Stimulated activated naive CD8-positive, alpha-beta T cell treated with anti-CD3 and anti-CD28 coated beads, Interleukin-15, amount 100 ng/mL, for 72 hours (primary cell): ENCODE results near the gene EXT2.

Experiments used
- ATAC-seq: fragments of 150-1000 bp; cut with Tn5 transposase; 2 replicates; pipeline ENCODE4 v1.10.0; 2021; ENCODE audit warnings: mild to moderate bottlenecking, moderate library complexity
- DNase-seq, 2 donors: peaks; one replicate each; pipeline ENCODE4 v3.0.0; 2021 to 2022
- H3K27ac Mint-ChIP-seq, 2 donors: one replicate each; pipeline ENCODE4 v1.8.0; 2022; ENCODE audit warnings: mild to moderate bottlenecking in 2 of 2, mixed read lengths in 2 of 2, moderate library complexity in 2 of 2
- H3K27me3 Mint-ChIP-seq: one replicate; pipeline ENCODE4 v1.8.0; 2022; ENCODE audit warnings: mixed read lengths
- H3K4me1 Mint-ChIP-seq: one replicate; pipeline ENCODE4 v1.8.0; 2022; ENCODE audit warnings: mild to moderate bottlenecking, mixed read lengths
- H3K4me3 Mint-ChIP-seq, 2 donors: one replicate each; pipeline ENCODE4 v1.8.0; 2022; ENCODE audit warnings: mild to moderate bottlenecking in 2 of 2, mixed read lengths in 2 of 2, moderate library complexity in 1 of 2
- H3K9me3 Mint-ChIP-seq, 2 donors: one replicate each; pipeline ENCODE4 v1.8.0; 2022; ENCODE audit warnings: mixed read lengths in 2 of 2

EXT2 gene

DNA sequence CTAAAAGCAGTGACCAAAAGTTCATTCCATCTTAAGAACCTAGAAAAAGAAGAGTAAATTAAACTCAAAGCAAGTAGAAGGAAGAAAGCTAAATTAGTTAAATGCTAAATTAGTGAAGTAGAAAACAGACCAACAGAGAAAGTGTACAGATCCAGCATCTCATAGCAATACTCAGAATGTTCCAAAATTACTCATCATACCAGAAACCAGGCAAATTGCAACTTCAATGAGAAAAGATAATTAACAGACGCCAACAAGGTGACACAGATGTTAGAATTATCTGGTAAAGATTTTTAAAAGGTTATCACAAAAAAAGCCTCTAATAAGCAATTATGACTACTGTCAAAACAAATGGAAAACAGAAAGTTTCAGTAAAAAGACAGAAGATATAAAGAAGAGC is 117.7 kb downstream of the EXT2 start:
- Mint-ChIP-seq H3K27ac (no peak overlapping the region), H3K9me3 (peaks cover 0 to 8% of the 10 kb centered on the region in 2 donors), H3K27me3 (no peaks in the 10 kb centered on the region), H3K4me1 (no peaks in the 10 kb centered on the region), H3K4me3 (no peak overlapping the region)
- DNase-seq: no peak
- ATAC-seq: no peak

DNA sequence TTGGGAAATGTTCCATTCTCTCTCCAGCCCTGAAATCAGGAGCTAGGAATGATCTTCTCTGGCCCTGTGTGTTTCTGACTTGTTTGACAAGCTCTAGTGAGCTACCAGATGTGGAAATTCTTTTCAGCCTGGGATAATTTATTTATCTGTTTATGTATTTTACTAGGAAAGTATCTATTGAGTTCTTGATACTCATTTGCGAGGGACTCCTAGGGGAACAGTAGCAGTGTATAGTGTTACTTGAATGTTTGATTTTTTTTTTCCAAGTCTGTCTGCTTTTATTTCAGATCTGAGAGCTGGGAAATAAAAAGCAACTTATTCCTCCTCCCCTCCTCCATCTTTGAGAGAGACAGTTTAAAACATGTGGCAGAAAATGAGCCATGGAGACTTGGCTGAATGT is 122.0 kb downstream of the EXT2 start:
- ATAC-seq (no peak), DNase-seq (no peak)
- Mint-ChIP-seq H3K27ac (no peak overlapping the region), H3K27me3 (no peaks in the 10 kb centered on the region), H3K9me3 (no peaks in the 10 kb centered on the region), H3K4me3 (no peak overlapping the region), H3K4me1 (no peaks in the 10 kb centered on the region)

DNA sequence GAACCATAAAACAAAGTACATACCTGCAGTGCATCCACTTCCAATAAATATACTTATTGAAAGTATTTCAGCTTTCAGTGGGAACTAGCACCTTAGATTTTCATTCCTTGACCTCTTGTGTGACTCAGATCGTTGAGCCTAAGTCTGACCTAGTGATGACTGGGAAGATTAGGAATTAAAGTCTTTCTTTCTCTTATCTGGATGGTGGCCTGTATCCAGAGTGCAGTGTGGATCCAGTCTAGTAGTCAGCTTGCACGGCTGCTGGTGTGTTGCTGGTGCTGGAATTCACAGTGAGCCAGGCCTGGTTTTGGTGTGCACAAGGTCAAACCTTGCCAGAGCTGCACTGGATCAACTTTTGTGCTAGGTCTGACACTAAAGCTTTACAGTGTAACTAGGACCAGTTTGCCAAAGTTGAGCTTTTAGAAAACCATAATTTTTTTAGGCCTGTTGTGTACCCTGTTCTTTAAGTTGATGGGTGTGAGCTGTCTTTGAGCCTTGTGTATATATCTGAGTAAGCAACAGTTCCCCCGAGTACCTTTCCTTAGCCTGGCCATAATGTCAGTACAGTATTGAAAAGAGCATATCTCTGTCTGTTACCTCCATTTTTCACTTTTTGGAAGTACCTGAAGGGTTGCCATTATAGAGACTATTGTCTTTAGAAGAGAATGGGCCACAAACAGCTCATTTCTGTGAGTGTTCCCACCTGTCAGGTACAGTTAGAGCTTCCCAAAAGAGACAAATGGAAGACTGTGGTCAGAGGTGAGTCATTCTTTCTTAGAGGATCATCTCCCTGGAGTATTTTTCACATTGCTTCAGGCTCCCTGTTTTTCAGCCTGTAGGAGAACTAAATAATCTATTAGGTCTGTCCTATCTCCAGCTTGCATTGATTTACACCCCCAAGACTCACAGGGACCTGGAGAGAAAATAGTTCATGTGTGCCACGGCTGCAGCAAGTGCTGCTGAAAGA is 124.6 kb downstream of the EXT2 start:
- no peak for DNase-seq
- Mint-ChIP-seq H3K27me3 (no peaks in the 10 kb centered on the region), H3K9me3 (no peaks in the 10 kb centered on the region), H3K4me1 (peaks cover 3% of the 10 kb centered on the region), H3K27ac (no peak overlapping the region), H3K4me3 (no peak overlapping the region)
- no peak for ATAC-seq

DNA sequence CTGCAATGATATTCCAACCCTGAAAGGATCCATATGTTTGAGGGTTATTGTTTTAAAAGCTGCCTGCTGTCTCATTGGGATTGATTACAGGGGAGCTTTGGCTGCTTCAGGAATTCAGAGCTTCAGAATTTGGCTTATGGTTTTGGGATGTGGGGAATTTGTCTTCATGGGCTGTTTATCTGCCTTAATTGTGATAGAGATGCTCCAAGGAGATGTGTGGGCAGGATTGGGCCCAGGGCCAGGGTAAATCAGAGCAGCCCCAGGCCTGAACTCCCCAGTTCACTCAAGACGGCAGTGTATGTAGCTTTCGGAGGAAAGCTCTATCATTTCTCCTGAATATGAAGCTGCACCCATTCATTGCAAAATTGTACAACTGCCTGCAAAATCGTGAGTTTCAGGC is 126.0 kb downstream of the EXT2 start:
- Mint-ChIP-seq H3K27me3 (no peaks in the 10 kb centered on the region), H3K9me3 (no peaks in the 10 kb centered on the region), H3K4me3 (no peak overlapping the region), H3K27ac (no peak overlapping the region), H3K4me1 (peaks cover 5% of the 10 kb centered on the region)
- no peak for DNase-seq
- ATAC-seq: no peak

DNA sequence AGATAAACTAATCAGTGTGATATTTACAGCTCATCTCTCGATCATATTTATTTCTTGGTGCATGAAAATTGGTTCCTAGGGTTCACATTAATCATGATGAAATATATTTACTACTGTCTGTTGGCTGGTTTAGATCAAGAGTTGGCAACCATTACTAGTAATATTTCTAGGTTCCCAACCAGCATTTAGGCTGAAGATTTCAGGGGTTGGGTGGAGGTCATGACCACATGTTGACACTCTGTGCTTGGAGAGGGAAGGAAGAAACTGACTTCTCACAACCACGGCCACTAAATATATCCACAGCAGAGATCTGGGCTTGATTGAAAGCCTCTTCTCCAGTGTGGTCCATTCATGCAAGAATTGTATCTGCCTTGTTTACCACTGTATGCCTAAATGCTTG is 126.5 kb downstream of the EXT2 start:
- Mint-ChIP-seq H3K9me3 (no peaks in the 10 kb centered on the region), H3K27ac (no peak overlapping the region), H3K27me3 (no peaks in the 10 kb centered on the region), H3K4me1 (peaks cover 5% of the 10 kb centered on the region), H3K4me3 (no peak overlapping the region)
- ATAC-seq: no peak
- DNase-seq: no peak

DNA sequence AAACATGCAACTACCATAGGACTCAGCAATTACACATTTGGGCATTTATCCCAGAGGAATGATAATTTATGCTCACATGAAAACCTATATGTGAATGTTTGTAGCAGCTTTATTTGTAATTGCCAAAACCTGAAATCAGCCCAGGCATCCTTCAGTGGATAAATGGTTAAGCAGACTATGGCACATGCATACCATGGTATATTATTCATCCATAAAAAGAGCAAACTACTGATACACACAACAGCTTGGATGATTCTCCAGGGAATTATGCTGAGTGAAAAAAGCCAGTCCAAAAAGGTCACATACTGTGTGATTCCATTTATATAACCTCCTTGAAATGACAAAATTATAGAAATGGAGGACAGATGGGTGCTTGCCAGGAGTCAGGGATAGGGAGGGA is 127.8 kb downstream of the EXT2 start:
- H3K4me1 Mint-ChIP-seq: peaks cover 5% of the 10 kb centered on the region
- no peak overlapping the region for H3K27ac Mint-ChIP-seq
- no peak for DNase-seq
- no peaks in the 10 kb centered on the region for H3K9me3 Mint-ChIP-seq
- no peak overlapping the region for H3K4me3 Mint-ChIP-seq
- H3K27me3 Mint-ChIP-seq: no peaks in the 10 kb centered on the region
- ATAC-seq: no peak

DNA sequence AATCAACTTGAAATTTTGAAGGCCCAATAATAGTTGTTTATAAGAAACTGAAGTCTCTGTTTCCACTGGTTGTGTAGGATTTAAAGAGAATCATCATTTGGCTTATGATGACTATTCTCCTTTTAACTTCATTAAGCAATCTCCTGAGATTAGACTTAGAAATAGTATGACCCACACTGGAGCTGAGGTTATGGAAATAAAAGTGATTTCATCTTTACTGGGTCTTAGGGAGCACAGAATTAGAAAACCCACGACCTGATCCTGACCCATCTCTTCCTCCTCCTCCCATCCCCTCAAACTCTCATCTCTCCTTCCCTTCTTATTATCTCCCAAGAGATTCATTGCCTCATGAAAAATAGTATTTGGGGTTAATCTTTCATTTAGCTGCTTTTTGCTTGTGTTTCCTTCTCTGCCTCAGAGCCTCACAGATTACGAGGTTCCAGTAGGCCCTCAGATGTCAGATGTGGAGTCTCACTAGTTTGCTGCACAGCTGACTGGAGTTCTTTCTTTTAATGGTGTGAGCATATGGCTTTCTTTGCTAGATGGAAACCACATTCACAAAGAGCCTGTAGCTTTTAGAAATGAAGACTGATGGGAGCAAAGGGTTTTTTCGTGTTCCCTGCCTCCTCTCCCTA is 129.5 kb downstream of the EXT2 start:
- DNase-seq (no peak), ATAC-seq (no peak)
- H3K4me1 Mint-ChIP-seq: peaks cover 5% of the 10 kb centered on the region
- H3K9me3 Mint-ChIP-seq: no peaks in the 10 kb centered on the region
- H3K27me3 Mint-ChIP-seq: no peaks in the 10 kb centered on the region
- no peak overlapping the region for H3K27ac Mint-ChIP-seq
- H3K4me3 Mint-ChIP-seq: no peak overlapping the region

DNA sequence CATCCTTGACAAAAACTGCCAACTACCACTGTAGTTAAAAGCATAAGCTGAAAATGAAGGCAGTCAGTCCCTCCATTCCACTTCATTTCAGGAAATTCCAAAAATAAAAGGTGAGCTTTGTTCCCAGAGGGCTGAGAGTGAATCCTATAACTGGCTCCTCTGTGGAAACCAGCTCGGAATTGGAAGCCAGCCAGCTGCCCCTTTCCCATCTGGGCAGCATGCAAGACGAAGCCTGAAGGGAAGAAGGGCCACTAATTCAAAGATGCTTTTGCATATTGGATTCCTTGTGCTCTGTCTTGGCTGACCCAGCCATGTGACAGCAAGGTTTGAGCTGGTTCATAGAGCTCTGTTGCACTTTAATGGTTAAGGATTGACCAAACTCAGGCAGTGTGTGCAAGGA is 131.0 kb downstream of the EXT2 start:
- no peak overlapping the region for H3K4me3 Mint-ChIP-seq

DNA sequence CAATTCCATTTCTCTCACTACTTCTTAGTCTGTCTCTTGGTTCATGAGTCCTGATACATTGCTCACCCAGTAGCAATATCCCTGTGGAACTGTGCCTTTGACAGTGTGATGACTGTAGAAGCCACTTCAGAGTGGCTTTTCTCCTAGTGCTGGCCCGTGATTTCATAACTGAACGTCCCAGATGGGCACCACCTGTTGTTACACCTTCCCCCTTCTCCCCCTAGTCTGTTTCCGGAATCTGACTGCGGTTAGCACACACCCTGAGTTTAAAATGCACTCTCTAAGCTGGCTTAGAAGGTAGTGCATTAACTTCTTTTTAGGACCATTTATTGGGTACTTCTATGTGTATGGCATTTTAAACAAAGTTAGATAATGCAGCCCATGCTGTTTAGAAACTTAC is 131.5 kb downstream of the EXT2 start:
- no peaks in the 10 kb centered on the region for H3K9me3 Mint-ChIP-seq
- peaks cover 5% of the 10 kb centered on the region for H3K4me1 Mint-ChIP-seq
- no peak for ATAC-seq
- no peaks in the 10 kb centered on the region for H3K27me3 Mint-ChIP-seq
- no peak overlapping the region for H3K27ac Mint-ChIP-seq
- DNase-seq: no peak
- H3K4me3 Mint-ChIP-seq: no peak overlapping the region

More for the DNA sequence above, 131.0 kb downstream of the EXT2 start:
- Mint-ChIP-seq H3K9me3 (no peaks in the 10 kb centered on the region), H3K4me1 (peaks cover 5% of the 10 kb centered on the region), H3K27me3 (no peaks in the 10 kb centered on the region), H3K27ac (no peak overlapping the region)
- no peak for DNase-seq
- no peak for ATAC-seq

DNA sequence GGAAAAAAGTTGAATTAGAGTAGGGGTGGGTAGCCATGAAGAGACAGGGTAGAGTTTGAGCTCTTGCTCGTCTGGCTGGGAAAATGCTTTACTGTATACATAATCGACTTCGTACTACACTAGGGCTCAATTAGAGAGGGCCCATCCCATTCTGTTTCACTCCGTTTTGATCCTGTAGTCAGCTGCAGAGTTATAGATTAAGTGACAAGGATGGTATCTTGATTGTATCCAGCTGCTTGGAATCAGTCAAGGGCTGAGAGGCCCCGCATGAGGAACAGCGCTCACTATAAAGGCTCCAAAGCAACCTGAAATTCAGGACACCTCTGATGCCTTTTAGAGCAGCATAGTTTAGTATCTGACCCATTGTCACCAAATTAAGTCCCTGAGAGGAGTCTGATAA is 132.9 kb downstream of the EXT2 start:
- ATAC-seq: no peak
- no peak overlapping the region for H3K27ac Mint-ChIP-seq
- no peak overlapping the region for H3K4me3 Mint-ChIP-seq
- peaks cover 5% of the 10 kb centered on the region for H3K4me1 Mint-ChIP-seq
- H3K9me3 Mint-ChIP-seq: no peaks in the 10 kb centered on the region
- no peak for DNase-seq
- no peaks in the 10 kb centered on the region for H3K27me3 Mint-ChIP-seq

DNA sequence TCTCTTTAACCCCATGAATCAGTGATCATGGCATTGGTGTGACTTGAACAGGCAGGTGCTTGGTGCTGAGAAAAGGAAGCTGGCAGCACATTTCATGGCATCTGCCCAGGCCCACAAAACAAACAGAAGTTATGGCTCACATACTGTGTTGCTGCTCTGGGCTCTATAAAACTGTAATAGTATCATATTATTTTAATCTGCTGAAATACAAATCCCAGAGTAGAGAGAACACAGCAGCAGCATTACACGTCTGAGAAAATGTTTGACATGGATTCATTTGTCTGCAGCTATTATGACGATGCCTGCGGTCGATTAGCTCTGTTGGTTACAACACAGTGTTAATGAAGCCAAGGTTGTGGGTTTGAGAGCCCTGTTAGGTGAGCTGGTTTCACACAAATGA is 133.6 kb downstream of the EXT2 start:
- Mint-ChIP-seq H3K9me3 (no peaks in the 10 kb centered on the region), H3K27me3 (no peaks in the 10 kb centered on the region), H3K4me3 (no peak overlapping the region), H3K27ac (no peak overlapping the region), H3K4me1 (peaks cover 5% of the 10 kb centered on the region)
- ATAC-seq (no peak), DNase-seq (no peak)

DNA sequence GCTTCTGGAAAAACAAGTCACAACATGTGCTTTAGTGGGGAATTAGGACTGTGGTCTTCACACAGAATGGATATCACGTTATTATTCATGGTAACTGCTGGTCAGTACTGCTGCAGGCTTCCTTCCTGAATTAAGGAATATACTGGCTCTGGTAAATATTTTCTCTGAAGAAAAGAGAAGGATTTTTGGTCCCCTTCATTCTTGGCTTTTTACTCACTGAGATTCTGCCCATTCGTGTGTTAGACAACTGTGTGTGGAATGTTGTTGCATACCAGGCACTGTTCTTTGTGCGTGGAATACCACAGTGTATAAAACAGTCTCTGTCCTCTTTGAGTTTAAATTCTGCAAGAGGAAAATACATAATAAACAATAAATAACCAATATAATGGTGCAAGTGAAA is 134.1 kb downstream of the EXT2 start:
- peaks cover 5% of the 10 kb centered on the region for H3K4me1 Mint-ChIP-seq
- no peak overlapping the region for H3K4me3 Mint-ChIP-seq
- no peaks in the 10 kb centered on the region for H3K27me3 Mint-ChIP-seq
- no peak overlapping the region for H3K27ac Mint-ChIP-seq
- no peak for ATAC-seq
- no peak for DNase-seq
- H3K9me3 Mint-ChIP-seq: no peaks in the 10 kb centered on the region

DNA sequence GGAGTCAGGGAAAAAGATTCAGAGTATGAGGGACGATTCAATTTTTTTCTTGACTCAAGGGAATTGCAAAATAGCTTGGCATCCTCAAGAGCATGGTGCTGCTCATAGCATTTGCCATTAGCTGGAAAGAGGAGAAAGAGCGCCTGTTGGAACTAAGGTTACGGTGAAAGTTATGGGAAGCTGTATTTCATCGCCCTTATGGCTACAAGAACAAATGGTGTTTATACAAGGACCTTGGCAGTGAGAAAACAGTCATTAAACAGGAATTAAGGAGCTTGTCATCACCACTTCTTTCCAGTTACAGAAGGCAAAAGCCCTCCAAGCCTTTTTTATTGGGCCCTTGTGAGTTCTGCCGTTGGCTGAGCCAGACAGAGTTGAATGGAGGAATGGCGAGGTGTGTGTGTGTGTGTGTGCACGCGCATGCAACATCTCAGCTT is 140.3 kb downstream of the EXT2 start:
- Mint-ChIP-seq H3K9me3 (no peaks in the 10 kb centered on the region), H3K27me3 (no peaks in the 10 kb centered on the region), H3K4me3 (no peak overlapping the region), H3K4me1 (no peaks in the 10 kb centered on the region), H3K27ac (no peak overlapping the region)
- ATAC-seq (no peak), DNase-seq (no peak)

DNA sequence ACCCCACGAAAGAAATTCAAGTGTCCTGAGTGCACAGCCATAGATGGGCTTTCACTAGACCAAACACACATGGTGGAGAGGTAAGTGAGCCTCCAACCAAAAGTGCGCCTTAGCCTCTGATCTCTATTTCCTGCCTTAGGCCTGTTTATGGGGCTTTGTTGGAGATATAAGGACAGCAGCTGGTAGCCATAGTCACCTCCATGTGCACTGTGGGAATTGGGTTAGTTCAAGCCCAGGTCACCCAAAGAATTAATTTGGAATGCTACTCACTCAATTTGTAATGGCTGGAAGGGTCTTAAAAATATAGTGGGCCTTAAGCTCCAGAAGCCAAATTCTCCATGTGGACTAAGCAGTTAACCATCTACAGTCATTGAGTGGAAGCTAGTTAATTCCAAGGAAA is 140.8 kb downstream of the EXT2 start:
- no peak overlapping the region for H3K4me3 Mint-ChIP-seq
- H3K4me1 Mint-ChIP-seq: no peaks in the 10 kb centered on the region
- no peak for DNase-seq
- no peaks in the 10 kb centered on the region for H3K9me3 Mint-ChIP-seq
- H3K27me3 Mint-ChIP-seq: no peaks in the 10 kb centered on the region
- ATAC-seq: no peak
- H3K27ac Mint-ChIP-seq: no peak overlapping the region

DNA sequence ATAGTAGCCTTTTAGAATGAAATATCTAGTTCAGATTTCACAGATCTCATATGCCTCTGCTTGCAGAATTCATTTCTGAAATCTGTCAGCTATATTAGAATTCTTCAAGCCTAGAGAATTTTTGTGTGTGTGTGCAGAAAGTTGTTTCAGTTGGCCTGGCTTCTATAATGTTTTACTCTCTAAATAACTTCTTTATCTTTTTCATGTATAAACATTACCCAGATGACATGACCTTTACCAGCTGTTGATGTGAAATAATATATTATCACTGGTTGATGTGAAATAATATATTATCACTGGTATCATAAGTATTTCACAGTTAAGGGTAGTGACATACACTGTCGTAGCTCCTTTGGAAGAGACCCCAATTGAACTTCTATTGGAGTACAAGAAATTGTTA is 141.7 kb downstream of the EXT2 start:
- no peak for DNase-seq
- Mint-ChIP-seq H3K27me3 (no peaks in the 10 kb centered on the region), H3K9me3 (no peaks in the 10 kb centered on the region), H3K4me1 (no peaks in the 10 kb centered on the region), H3K4me3 (no peak overlapping the region), H3K27ac (no peak overlapping the region)
- ATAC-seq: no peak

DNA sequence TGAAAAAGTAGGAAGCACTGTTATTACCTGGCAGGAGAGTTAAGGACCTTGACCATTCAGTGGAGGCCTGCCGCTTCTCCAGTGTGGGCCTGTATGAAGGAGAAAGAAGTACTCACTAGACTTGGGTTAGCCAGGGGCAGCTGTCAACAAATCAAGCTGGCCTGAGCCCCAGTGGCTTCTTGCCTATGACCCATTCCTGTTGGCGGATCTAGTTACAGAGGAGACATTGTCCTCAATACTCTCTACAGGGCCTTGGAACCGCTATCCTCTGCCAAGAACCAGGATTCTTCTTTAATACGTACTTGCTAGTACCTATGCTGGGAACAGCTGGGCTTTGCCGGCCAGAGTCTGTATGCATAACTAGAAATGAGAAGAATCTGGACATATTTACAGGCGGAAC is 146.4 kb downstream of the EXT2 start:
- Mint-ChIP-seq H3K27me3 (no peaks in the 10 kb centered on the region), H3K27ac (no peak overlapping the region), H3K4me1 (no peaks in the 10 kb centered on the region), H3K4me3 (no peak overlapping the region), H3K9me3 (no peaks in the 10 kb centered on the region)
- ATAC-seq (no peak), DNase-seq (no peak)
